Endometrial microvascular endothelial cells (primary cell): ENCODE data around the gene CAMK1. TPM values are rescaled to one million over a fixed set of nuclear protein-coding genes. Genes with fewer than 3 reads are reported as not detected.

ENCODE experiments used
- in situ Hi-C: cut with HindIII; loops from 2 replicates; pipeline ENCODE4 v1.10.0; 2017; ENCODE audit warnings: low sequenced_read_pairs, low pct_unique_long_range_greater_than_20kb; ENCODE audit errors: inconsistent ontology term
- total RNA-seq: library from RNA; depleted of rRNA; stranded (reverse); fragments of >200 nt; gene quantifications from one replicate; pipeline ENCODE4 v1.2.3, GENCODE V29; 2015; ENCODE audit errors: inconsistent ontology term

Gene CAMK1
- total RNA-seq, 1 donor from 2014 or later: 38.9 TPM

DNA sequence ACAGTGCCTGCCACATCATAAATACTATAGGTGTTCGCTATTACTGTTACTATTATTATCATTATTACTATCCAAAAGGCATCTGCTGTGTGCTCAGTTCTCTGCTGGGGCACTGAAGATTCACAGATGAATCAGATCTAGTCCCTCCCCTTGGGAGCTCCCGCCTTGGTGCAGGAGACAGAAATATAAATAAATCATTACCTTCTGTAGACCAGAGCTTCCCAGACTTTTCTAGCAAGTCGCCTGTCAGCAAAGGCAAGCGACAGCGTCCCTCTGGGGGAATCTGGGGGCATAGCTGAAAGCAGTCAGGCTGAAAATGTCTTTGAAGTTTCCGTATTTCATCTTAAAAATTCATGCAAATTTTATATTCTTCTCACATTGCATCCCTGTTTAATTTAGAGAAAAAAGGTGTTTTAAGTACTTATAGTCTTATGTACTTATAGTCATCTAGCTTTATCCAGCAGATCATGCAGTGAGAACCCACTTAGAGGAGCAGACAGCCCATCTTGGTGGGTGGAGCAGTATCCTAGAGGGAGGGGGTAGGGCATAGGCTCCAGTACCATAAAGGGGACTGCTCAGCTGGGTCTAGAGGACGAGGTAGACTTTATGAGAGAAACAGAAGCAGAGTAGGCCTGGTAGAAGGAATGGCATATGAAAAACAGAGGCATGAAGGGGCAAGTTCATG, 48.6 kb downstream of the CAMK1 start:
- in situ Hi-C loops: no loop called here

DNA sequence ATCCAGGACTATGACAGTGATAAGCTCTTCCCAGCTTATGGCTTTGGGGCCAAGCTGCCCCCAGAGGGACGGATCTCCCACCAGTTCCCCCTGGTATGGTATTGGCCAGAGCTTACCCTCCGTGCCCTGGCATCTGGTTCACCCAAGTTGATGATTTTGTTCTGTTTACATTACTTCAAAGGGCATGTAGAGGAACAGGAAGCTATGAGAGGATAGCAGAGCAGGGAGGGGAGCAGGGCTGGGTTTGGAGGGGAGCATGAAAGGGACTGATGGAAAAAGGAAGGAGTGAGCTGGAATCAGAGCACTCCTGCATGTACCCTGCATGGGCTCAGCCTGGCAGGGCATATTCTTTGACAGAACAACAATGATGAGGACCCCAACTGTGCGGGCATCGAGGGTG, 51.6 kb downstream of the CAMK1 start:
- in situ Hi-C loops: no loop called here

- in situ Hi-C loops: no loop called here
Measured at GRCh38 chr3:9717563-9717962, 52.2 kb downstream of the CAMK1 start.

GRCh38 chr3:9716801-9717555, 52.8 kb downstream of the CAMK1 start:
- in situ Hi-C loops: no loop called here

GRCh38 chr3:9715764-9716437, 53.8 kb downstream of the CAMK1 start:
- in situ Hi-C loops: no loop called here

DNA sequence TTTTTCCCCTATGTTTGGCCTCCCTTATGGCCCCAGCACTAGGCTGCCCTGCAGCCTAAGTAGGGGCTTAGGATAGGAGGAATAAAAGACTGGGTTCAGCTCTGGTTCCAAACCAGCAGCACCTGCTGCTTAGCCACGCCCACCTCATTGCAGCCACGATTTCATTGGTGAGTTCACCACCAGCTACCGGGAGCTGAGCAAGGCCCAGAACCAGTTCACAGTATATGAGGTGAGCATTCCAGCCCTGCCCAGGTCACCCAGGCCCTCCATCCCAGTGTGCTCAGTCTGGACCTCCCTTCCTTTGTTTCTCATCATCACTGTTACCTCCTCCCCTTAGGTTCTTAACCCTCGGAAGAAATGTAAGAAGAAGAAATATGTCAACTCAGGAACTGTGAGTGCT, 54.6 kb downstream of the CAMK1 start:
- in situ Hi-C loops: no loop called here

GRCh38 chr3:9713142-9713541, 56.6 kb downstream of the CAMK1 start:
- in situ Hi-C loops: no loop called here

GRCh38 chr3:9712415-9712814, 57.3 kb downstream of the CAMK1 start:
- in situ Hi-C loops: no loop called here

GRCh38 chr3:9710174-9710739, 59.5 kb downstream of the CAMK1 start:
- in situ Hi-C loops: no loop called here

Other genes with a start within 250 kb of the CAMK1 start
- not detected for gene LHFPL4, start 216.1 kb downstream of the CAMK1 start, total RNA-seq
- gene MTMR14, start 120.4 kb downstream of the CAMK1 start, total RNA-seq: 48.1 TPM
- not detected for gene CPNE9, start 66.1 kb downstream of the CAMK1 start, total RNA-seq
- 16.2 TPM for gene BRPF1, start 38.2 kb downstream of the CAMK1 start, total RNA-seq
- gene OGG1, start 20.0 kb downstream of the CAMK1 start, total RNA-seq: 18.7 TPM
- gene TADA3, start 22.5 kb upstream of the CAMK1 start, total RNA-seq: 83.3 TPM
- gene ARPC4, start 23.1 kb upstream of the CAMK1 start, total RNA-seq: 375 TPM
- gene TTLL3, start 40.3 kb upstream of the CAMK1 start, total RNA-seq: 10.9 TPM
- 53.1 TPM for gene RPUSD3, start 74.1 kb upstream of the CAMK1 start, total RNA-seq
- not detected for gene CIDEC, start 110.3 kb upstream of the CAMK1 start, total RNA-seq
- gene JAGN1, start 120.7 kb upstream of the CAMK1 start, total RNA-seq: 51.5 TPM
- gene IL17RE, start 132.9 kb upstream of the CAMK1 start, total RNA-seq: 0.28 TPM
- gene IL17RC, start 147.2 kb upstream of the CAMK1 start, total RNA-seq: 20.3 TPM
- 28.0 TPM for gene CRELD1, start 163.9 kb upstream of the CAMK1 start, total RNA-seq
- 0.93 TPM for gene PRRT3, start 182.5 kb upstream of the CAMK1 start, total RNA-seq
- gene EMC3, start 216.9 kb upstream of the CAMK1 start, total RNA-seq: 78.1 TPM